Smooth muscle cell of the brain vasculature (primary cell): ENCODE measurements around the gene IRS1.
"Not testable (repeated sequence)": the region's sequence is repeated elsewhere in the genome, so short reads cannot be mapped to it uniquely, and the experiment has no call there.

Experiments
- DNase-seq: peaks from one replicate; pipeline ENCODE4 v3.0.0-alpha.2; 2012; ENCODE audit warnings: low read depth, low spot score

IRS1 gene, protein sequence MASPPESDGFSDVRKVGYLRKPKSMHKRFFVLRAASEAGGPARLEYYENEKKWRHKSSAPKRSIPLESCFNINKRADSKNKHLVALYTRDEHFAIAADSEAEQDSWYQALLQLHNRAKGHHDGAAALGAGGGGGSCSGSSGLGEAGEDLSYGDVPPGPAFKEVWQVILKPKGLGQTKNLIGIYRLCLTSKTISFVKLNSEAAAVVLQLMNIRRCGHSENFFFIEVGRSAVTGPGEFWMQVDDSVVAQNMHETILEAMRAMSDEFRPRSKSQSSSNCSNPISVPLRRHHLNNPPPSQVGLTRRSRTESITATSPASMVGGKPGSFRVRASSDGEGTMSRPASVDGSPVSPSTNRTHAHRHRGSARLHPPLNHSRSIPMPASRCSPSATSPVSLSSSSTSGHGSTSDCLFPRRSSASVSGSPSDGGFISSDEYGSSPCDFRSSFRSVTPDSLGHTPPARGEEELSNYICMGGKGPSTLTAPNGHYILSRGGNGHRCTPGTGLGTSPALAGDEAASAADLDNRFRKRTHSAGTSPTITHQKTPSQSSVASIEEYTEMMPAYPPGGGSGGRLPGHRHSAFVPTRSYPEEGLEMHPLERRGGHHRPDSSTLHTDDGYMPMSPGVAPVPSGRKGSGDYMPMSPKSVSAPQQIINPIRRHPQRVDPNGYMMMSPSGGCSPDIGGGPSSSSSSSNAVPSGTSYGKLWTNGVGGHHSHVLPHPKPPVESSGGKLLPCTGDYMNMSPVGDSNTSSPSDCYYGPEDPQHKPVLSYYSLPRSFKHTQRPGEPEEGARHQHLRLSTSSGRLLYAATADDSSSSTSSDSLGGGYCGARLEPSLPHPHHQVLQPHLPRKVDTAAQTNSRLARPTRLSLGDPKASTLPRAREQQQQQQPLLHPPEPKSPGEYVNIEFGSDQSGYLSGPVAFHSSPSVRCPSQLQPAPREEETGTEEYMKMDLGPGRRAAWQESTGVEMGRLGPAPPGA (N-terminal part only)

DNA sequence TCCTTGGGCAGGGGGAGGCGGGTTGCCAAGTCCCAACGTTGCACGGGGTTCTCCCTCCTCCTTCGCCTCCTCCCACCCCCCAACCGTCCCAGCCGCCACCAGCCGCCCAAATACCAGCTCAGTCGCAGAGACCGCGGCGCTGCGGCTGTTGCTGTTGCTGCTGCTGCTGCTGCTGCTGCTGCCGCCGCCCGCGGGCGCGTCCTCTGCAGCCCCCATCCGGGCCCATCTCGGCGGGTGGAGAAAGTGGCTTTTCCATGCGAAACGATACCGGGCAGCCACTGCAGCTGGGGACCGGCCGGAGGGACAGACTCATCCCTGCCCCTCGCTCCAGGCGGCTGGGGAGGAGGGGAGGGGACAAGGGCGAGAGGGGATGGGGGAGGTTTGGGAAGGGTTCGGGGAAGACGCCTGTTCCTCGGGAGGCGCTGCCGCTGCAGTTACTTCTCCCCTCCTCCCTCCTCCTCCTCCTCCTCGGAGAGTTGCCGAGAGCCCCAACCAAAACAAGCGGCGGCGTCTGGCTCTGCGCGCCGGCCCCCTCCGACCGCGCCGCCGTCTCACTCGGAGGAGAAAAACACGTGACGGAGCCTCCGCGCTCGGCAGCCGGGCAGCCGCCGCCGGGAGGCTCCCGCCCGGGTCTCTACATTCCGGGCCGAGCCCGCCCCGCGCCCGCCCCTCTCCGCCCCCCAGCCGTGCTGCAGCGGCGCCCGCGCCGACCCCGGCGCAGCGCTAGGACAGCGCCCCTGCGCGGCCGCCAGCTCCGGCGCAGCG, at the start of gene IRS1:
Gene IRS1 (minus strand): TSS at position 610 of the 765 bp plus-strand sequence. CDS start 1,082 bp downstream, outside the sequence.
- no peak for DNase-seq

DNA sequence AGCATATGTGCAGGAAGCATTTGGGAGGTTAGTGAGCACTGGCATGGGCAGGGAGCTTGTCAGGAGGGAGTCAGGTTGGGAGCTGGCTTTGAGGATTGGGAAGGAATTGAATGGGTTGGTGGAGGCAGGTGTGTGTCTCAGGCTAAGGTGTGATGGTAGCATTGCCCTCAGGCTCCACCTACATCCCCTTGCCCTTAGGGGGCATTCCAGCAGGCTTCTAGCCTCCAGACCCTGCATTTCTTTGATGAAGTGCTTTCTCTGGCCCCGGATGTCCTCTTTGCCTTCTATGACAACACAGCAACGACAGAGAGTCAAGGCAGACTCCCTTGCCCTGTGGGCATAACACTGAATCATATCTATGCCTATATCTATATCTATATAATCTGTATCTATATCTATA, 49.7 kb upstream of the IRS1 start:
- DNase-seq: no peak

DNA sequence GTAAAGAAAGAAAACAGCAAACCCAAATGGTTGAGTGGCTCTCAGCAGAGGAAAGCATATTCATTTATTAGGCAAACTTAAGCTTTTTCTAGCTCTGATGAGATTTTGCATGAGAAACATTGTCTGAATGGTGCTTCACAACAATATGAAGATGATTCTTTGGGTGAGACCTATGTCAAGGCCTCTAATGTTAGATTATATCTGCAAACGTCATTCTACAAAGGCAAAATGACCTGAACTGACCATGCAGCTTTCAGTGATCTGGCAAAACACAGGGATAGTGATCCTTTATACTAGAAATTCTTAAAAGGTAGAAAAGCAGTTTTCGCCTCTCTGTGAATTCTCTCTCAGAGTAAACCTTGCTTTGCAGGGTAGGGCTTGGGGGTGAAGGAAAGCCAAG, 47.9 kb upstream of the IRS1 start:
- DNase-seq: no peak

DNA sequence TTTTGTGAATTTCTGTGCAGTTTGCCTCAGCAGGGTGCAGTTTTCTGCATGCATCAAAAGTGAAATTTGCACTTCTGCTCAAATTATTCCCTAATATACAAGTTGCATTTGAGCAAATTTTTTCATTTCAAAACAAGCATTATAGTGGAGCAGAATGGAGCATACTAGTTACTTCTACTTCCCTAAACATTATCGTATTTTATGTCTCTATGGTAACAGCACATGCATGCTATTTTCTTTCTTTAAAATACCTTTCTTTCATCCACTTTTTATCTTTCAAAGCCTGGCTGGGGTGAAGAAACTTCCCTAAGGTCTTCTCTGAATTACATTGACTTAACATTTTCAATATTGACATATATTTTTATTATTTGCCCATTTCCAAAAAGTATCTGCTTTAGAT, 47.5 kb upstream of the IRS1 start:
- DNase-seq: no peak

DNA sequence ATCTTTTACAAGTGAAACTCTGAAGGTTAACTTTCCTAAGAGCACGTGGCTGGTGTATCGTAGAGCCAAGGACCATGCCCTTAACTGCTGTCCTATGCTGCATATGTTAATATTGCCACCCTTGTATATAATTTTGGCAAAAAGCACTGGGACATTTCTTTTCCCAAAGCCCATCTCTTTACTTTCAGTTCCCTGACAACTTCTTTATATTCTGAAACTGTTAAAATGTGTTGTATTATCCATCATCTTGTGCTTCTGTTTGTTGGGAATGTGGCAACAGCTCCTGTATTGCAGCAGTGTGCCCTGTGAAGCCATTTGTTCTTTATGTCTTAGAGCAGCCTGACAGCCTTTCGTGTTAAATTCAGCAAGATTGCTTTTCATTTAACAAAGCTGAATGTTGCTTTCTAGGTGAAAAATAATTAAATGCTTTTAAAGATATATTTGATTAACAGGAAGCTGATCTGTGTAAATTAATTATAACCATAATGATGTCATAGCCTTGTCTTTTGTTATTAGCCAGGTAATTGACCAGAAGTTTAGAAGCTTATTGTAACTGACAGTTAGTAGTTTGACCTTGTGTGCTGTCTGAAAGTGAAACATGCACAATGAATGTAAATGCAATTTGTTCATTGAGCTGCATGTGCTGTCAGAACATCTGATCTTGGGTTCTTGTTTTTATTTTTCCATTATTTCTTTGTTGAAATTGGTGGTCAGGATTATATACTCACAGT, 45.9 kb upstream of the IRS1 start:
- no peak for DNase-seq

DNA sequence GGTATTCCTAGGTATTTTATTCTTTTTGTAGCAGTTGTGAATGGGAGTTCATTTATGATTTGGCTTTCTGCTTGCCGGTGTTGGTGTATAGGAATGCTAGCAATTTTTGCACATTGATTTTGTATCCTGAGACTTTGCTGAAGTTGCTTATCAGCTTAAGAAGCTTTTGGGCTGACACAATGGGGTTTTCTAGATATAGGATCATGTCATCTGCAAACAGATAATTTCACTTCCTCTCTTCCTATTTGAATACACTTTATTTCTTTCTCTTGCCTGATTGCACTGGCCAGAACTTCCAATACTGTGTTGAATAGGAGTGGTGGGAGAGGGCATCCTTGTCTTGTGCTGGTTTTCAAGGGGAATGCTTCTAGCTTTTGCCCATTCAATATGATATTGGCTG, 43.4 kb upstream of the IRS1 start:
- not testable (repeated sequence) for DNase-seq

DNA sequence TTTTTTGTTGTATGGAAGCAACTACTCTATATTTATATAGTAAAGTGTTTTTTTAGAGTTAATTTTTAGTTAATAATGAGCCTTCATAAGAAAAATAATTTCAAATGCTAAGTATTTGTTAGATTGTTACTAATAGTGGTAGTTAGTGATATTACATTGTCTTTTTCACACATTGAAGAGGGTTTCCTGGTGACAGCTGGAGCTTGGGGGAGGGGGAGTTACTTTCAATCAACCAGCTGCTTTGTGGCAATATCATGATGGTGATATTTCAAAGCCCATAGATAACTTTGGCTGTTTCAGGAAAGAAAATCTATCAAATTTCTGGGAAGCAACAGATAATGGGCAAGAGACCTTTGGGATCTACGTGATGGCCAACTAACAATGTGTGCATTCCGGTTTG, 40.3 kb upstream of the IRS1 start:
- DNase-seq: no peak

DNA sequence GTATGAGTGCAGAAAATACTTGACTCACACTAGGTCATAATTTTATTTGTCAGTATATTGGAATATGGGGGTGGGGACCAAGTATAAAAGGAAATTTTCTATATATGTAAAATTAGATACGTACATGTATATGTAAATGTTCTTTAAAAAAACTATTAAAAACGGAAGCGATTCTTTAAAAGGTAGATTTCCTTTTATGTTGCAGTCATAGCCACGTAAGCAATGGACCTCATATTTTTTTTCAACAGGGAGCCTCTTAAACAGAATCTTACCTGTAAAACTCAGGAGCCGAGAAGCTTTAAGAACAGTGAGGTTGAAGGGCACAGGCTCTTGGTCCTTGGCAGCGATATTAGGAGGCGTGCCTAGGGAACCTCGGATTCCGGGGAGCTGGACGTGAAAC, 39.5 kb upstream of the IRS1 start:
- DNase-seq: no peak

DNA sequence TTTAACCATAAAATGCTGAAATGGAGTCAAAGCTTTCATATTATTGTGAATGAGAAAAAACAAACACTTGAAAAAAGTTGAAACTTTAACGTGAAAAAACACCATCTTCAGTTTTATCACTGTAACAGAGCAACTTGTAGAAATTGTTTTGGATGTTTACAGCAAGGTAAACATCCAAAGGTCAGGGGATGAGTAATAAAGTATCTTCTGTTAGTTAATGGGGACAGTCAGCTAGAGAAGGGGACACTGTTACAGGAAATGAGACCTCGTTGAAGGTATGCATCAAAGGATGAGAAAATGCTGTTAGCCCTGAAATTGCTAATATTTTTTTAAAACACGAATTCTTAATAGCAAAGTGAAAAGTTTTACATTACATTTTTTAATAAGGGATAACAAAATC, 39.1 kb upstream of the IRS1 start:
- DNase-seq: no peak

DNA sequence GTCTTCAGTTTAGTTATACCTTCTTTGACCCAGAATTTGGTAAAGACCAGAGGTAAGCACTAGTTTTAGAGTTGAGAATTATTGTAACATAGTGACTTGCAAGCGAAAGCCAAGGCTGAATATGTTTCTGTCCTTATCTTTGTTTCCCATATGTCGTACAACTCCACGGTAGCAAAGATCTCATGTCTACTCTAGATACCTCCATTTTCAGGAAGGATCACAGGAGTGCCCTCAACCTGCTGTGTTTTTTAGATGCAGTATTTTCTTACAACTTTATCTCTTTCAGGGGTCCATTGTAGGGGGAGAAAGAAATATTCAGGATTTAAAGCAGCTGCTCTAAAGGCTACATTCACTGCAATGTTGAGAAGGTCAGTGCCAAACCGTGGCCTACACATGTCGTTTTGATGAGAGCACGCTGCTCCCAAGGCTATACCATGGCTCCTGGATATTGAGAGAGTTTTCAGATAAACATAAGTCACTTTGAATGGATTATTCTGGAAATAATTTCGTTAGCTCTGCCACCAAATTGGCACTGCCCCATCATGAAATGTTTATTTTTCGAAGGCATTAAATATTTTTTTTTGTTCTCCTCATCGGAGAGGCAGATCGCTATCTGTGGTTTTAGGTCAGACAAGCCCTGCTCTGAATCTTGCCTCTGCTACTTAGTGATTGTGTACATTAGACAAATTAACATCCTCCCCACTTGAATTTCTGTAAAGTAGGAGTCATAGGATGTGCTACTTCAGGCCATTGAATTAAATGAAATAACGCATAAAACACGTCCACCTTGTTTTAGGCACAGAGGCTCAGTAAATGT, 38.4 kb upstream of the IRS1 start:
- DNase-seq: no peak

DNA sequence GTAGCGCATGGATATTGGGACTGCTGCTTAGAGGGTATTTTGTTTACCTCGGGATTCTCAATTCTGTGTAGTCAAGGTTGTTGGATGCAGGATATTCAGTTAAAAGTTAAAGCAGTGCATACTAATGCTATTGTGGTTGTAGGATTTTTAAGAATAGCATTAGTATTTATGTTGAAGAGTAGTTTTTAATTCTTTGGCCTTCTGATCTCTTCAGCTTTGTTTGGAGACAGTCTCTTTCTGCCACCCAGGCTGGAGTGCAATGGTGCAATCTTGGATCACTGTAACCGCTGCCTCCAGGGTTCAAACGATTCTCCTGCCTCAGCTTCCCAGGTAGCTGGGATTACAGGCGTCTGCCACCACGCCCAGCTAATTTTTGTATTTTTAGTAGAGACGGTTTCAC, 37.7 kb upstream of the IRS1 start:
- DNase-seq: no peak

DNA sequence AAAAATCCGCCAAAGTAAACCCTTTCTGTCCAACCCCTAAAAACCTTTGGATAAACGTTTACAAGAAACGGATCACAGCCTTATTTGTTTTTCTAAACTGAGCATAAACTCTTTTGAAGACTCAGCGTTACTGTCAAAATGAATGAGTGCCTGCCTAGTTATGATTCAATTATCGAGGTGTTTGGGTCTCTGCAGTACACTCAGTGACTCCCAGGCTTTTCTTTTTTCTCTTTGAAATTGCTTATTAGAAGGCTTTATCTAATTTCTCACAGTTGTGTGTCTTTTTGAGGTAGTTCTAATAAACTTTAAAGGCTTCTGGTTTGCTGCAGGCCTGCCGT, 36.9 kb upstream of the IRS1 start:
- DNase-seq: no peak

DNA sequence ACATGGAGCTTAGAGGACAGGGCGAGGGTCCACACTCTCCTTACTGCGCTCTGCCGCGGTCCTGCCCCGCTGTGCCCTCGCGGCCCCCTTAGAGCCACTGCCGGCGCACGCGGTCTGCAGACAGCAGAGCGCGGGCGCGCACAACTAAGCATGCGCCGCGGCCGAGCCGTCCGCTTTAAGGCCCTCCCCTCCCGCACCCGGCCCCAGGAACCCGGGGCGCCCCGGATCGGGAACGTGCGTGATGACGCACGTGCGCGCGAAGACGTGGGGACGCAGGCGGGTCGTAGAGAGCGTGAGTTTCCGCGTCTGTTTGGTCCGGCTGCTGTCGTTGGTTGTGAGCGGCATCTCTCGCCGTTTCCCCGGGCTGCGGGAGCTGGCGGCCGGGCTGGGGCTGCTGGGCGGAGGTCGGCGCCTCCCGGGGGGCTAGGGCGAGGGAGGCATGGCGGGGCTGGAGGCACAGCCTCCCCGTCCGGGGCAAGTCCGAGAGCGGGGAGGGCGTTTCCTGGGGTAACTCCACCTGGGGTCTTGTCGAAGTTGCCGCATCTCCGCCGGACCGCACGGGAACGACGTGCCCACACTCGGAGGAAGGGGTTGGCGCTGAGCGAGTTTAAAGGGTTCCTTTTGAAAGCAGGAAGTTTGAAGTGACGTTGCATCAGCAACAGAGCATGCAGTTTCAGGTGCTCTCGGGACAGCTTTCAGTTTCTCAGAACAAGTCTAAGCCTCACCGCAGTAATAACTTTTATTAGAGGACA, 36.4 kb upstream of the IRS1 start, which contains the start of gene RHBDD1:
Gene RHBDD1 (plus strand): TSS at position 259 of the 752 bp plus-strand sequence. CDS start 28,640 bp downstream, outside the sequence.
- peak; percentile 89 for DNase-seq

DNA sequence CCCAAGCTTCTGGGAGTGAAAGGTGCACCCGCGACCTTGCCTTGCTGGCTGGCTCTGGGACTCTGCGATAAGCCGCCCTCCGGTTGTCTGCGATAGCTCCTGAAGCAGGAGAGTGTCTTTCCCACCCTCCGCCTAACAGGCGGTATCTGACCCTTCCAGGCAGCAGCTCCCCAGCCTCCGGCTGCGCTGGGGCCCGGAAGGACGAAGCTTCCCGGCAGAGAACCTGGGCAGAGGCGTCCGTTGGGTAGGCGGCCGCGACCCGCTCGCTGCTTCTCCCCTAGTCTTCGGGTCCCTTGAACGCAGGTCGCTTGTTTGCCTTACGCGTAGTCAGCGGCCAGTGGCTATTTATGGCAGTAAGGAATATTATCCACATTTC, 35.8 kb upstream of the IRS1 start:
- no peak for DNase-seq

DNA sequence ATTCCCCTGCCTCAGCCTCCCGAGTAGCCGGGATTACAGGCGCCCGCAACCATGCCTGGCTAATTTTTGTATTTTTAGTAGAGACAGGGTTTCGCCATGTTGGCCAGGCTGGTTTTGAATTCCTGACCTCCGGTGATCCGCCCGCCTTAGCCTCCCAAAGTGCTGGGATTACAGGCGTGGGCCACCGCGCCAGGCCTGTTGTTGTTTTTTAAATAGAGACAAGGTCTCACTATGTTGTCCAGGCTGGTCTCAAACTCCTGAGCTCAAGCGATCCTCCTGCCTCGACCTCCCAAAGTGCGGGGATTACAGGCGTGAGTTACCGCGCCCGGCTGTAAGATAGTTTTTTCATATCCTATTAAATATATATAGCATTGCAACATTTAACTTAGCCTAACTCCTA, 35.3 kb upstream of the IRS1 start:
- DNase-seq: not testable (repeated sequence)

DNA sequence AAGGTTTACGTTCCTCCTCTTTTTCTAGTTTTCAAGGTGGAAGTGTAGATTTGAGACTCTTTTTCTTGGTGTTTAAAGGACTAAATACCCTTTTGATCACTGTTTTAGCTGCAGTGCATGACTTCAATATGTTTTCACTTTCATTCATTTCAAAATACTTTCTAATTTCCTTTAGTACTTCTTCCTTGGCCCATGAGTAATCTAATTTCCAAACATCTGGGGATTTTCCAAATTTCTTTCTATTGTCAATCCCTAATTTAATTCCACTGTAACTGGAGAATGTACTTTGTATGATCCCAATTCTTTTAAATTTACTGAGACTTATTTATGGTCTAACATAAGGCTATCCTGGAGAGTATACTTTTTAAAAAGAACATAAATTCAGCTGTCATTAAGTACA, 32.4 kb upstream of the IRS1 start:
- DNase-seq: no peak

DNA sequence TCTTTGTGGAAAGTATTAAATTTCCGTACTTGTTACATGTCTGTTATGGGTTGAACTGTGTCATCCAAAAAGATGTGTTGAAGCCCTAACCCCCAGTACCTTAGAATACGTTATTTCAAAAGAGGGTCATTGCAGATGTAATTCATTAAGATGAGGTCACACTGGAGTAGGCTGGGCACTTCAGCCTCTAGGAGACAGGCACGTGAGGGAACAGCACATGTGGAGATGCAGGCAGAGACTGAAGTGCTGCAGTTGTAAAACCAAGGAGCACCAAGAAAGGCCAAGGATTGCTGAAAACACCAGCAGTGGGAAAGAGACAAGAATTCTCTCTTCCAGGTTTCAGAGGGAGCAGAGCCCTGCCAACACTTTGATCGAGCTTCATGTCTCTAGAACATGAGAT, 31.6 kb upstream of the IRS1 start:
- no peak for DNase-seq

DNA sequence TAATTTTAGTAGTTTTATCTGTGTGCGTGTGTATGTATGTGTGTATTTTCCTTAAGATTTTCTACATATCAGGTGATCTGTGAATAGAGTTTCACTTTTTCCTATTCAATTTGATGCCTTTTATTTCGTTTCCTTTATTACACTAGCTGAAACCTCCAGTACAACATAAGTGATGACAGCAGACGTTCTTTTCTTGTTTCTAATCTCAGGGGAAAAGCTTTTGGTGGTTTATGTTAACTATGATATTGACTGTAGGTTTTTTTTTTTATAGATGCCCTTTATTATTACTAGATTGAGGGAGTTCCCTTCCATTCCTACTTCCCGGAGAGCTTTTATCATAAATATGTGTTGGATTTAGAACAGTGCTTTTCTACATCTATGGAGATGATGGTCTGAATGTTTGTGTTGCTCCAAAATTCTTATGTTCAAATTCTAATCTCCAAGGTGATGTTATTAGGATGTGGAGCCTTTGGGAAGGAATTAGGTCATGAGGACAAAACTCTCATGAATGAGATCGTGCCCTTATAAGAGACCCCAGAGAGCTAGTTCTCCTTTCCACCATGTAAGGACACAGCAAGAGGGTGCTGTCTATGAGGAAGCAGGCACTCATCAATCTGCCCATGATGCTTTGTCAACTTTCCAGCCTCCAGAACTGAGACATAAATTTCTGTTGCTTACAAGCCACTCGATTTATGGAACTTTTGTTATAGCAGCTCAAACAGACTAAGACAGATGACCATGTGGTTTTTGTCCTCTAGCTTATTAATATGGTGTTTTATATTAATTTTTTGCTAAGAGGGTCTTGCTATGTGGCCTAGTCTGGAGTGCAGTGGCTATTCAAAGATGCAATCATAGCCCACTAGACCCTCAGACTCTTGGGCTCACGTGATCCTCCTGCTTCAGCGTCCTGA, 30.4 kb upstream of the IRS1 start:
- no peak for DNase-seq

DNA sequence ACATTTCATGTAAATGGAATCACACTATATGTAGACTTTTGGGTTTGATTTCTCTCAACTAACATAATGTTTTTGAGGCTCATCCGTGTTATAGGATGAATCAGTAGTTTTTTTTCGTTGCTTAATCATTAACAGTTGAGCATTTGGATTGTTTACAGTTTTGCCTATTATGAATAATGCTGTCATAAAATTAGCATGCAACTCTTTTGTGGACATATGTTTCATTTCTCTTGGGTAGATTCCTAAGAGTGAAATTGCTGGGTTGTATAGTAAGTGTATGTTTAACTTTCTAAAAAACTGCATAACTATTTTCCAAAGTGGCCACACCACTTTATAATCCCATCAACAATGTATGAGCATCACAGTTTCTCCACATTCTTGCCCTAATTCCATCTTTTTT, 28.6 kb upstream of the IRS1 start:
- DNase-seq: no peak
